Mucosa of descending colon (tissue), 3 donors: ENCODE data around the gene POLA1. TPM values are rescaled to one million over a fixed set of nuclear protein-coding genes. Genes with fewer than 3 reads are reported as not detected.

Experiments
- ATAC-seq: fragments of 200-7000 bp; cut with Tn5 transposase; one replicate; pipeline ENCODE4 v1.9.1; 2020; ENCODE audit warnings: mild to moderate bottlenecking, moderate library complexity
- DNase-seq, 3 donors: peaks; one replicate each; pipeline ENCODE4 v3.0.0-alpha.2; 2020
- H3K36me3 ChIP-seq: fragments of 200-600 bp; one replicate; pipeline ENCODE4 v1.8.0; 2021; ENCODE audit warnings: low read depth, mild to moderate bottlenecking
- H3K4me1 ChIP-seq: fragments of 200-600 bp; one replicate; pipeline ENCODE4 v1.8.0; 2021; ENCODE audit warnings: low read depth, mild to moderate bottlenecking
- H3K4me3 ChIP-seq: fragments of 200-600 bp; one replicate; pipeline ENCODE4 v1.8.0; 2021; ENCODE audit warnings: mild to moderate bottlenecking
- H3K9me3 ChIP-seq: fragments of 200-600 bp; one replicate; pipeline ENCODE4 v1.8.0; 2021; ENCODE audit warnings: mild to moderate bottlenecking
- CTCF ChIP-seq: fragments of 200-600 bp; IDR thresholded peaks from one replicate; pipeline ENCODE4 v1.8.0; 2022; ENCODE audit warnings: antibody characterized with exemption, mild to moderate bottlenecking
- intact Hi-C, 2 donors: fragments of 100-400 bp; cut with DNase I in 1 of 2; cut with micrococcal nuclease in 1 of 2; formaldehyde crosslinking; loops; one replicate each; pipeline versions ENCODE4 v1.11.0 to v1.11.1; 2022; cut with DNase I, micrococcal nuclease
- total RNA-seq, 3 donors: library from RNA; stranded (reverse); fragmentation: NEBNext Ultra II Directional in 2 of 3; extraction: Animal tissue kit (Norgen Biotek cat#: 25700) in 2 of 3; gene quantifications; one replicate each; pipeline versions ENCODE4 v1.2.1 to v1.2.4, GENCODE V29; 2021 to 2023
- donor health status: DM: no; HTN: no; CAD: no; lungs with moderate emphysema.
- donor health status: DM: no; HTN: no; CAD: no.
- donor health status: DM: no; HTN: yes; CAD: no.

POLA1 gene
- total RNA-seq, 3 donors from 2014 or later = 11.5 to 14.4 (median 12.5) TPM

GRCh38 chrX:24963823-24964222, 270.1 kb downstream of the POLA1 start:
- intact Hi-C loops = no loop called here
- ATAC-seq = no peak
- no peaks in the 10 kb centered on the region for H3K4me1 ChIP-seq
- no peak for TF ChIP-seq CTCF
- no peak for DNase-seq
- no peaks in the 10 kb centered on the region for H3K36me3 ChIP-seq
- no peaks in the 10 kb centered on the region for H3K9me3 ChIP-seq
- no peak overlapping the region for H3K4me3 ChIP-seq

GRCh38 chrX:24965372-24965771, 271.7 kb downstream of the POLA1 start:
- TF ChIP-seq CTCF = no peak
- Histone ChIP-seq H3K9me3 (no peaks in the 10 kb centered on the region), H3K4me1 (no peaks in the 10 kb centered on the region), H3K4me3 (no peak overlapping the region), H3K36me3 (no peaks in the 10 kb centered on the region)
- DNase-seq (no peak), ATAC-seq (no peak)
- intact Hi-C loops = no loop called here

GRCh38 chrX:24969812-24970211, 276.1 kb downstream of the POLA1 start:
- Histone ChIP-seq H3K4me3 (no peak overlapping the region), H3K9me3 (no peaks in the 10 kb centered on the region), H3K4me1 (no peaks in the 10 kb centered on the region), H3K36me3 (no peaks in the 10 kb centered on the region)
- DNase-seq (no peak), ATAC-seq (no peak)
- intact Hi-C loops = no loop called here
- TF ChIP-seq CTCF = no peak

- Histone ChIP-seq H3K36me3 (no peaks in the 10 kb centered on the region), H3K4me1 (no peaks in the 10 kb centered on the region), H3K9me3 (no peaks in the 10 kb centered on the region), H3K4me3 (no peak overlapping the region)
- ATAC-seq (no peak), DNase-seq (no peak)
- intact Hi-C loops = no loop called here
- no peak for TF ChIP-seq CTCF
Measured at GRCh38 chrX:24979081-24979480, 285.4 kb downstream of the POLA1 start.

- ATAC-seq (no peak), DNase-seq (no peak)
- TF ChIP-seq CTCF = no peak
- intact Hi-C loops = no loop called here
- H3K4me3 ChIP-seq = no peak overlapping the region
- H3K36me3 ChIP-seq = no peaks in the 10 kb centered on the region
- H3K4me1 ChIP-seq = no peaks in the 10 kb centered on the region
- no peaks in the 10 kb centered on the region for H3K9me3 ChIP-seq
Measured at GRCh38 chrX:24981030-24981429, 287.3 kb downstream of the POLA1 start.

GRCh38 chrX:24982306-24982965, 288.7 kb downstream of the POLA1 start:
- Histone ChIP-seq H3K36me3 (no peaks in the 10 kb centered on the region), H3K4me1 (no peaks in the 10 kb centered on the region), H3K4me3 (no peak overlapping the region), H3K9me3 (no peaks in the 10 kb centered on the region)
- TF ChIP-seq CTCF = no peak
- DNase-seq (no peak), ATAC-seq (no peak)
- intact Hi-C loops = no loop called here
